ENCODE data around the gene GABRB3. TPM values are rescaled to one million over a fixed set of nuclear protein-coding genes. Genes with fewer than 3 reads are reported as not detected.

The GABRB3 gene
- total and polyA plus RNA-seq, 2 donors (not counting 3 experiments of a cell fraction or from before 2014, with no cell fraction given) = 0.03 TPM; not detected in 1

GRCh38 chr15:26665957-26666791 is 106.7 kb downstream of the GABRB3 start:
- no peak overlapping the region for H3K4me3 ChIP-seq (replicated peaks in 1 of 3; ENCODE audit: insufficient read depth in 1 of 3, low read depth in 1 of 3, low read length in 3 of 3)

More at GRCh38 chr15:26665957-26666791, 106.7 kb downstream of the GABRB3 start:
- TF ChIP-seq FOS (IDR thresholded peaks at IDR 0.05; ENCODE audit: borderline replicate concordance, insufficient read depth, low read length) (no peak), GATA2 (IDR thresholded peaks at IDR 0.05; ENCODE audit: insufficient read depth, insufficient read length, low read depth, low read length) (no peak), MYC (IDR thresholded peaks at IDR 0.05; ENCODE audit: low read depth, low read length) (no peak), CTCF (IDR thresholded peaks at IDR 0.05; ENCODE audit: extremely low read depth in 1 of 2, insufficient read depth in 1 of 2, low read depth in 1 of 2, low read length in 2 of 2) (no peak), JUN (IDR thresholded peaks at IDR 0.05; ENCODE audit: borderline replicate concordance, insufficient read depth, insufficient read length, low read depth) (no peak), POLR2A (IDR thresholded peaks at IDR 0.05; ENCODE audit: low read depth, low read length) (no peak), POLR2AphosphoS5 (IDR thresholded peaks at IDR 0.05; ENCODE audit: insufficient read depth, low read depth, low read length) (no peak)
- no peak overlapping the region for H2AFZ ChIP-seq (ENCODE audit: low read depth, low read length)
- H3K9me3 ChIP-seq (replicated peaks; ENCODE audit: control insufficient read depth, insufficient read depth, low read length) = peaks cover 4% of the 10 kb centered on the region
- DNase-seq (ENCODE audit: low read depth, low spot score) (no peak), FAIRE-seq (no peak)
- H3K4me1 ChIP-seq (ENCODE audit: control insufficient read depth, extremely low read depth, insufficient read depth, low read length) = no peaks in the 10 kb centered on the region
- dilution Hi-C loops (cut with MboI; ENCODE audit: extremely low pct_ligation_motif_present, low sequenced_read_pairs) (no loop called here), intact Hi-C loops (cut with micrococcal nuclease) (no loop called here)
- no peaks in the 10 kb centered on the region for H3K79me2 ChIP-seq (ENCODE audit: control insufficient read depth, insufficient read depth, low read length)
- no peak overlapping the region for H3K4me2 ChIP-seq (ENCODE audit: insufficient read depth, low read length)
- BruUV-seq (replicated peaks) = no TSS peak
- no peaks in the 10 kb centered on the region for H4K20me1 ChIP-seq (replicated peaks; ENCODE audit: control insufficient read depth, extremely low read depth, insufficient read depth, low read length)
- H3K9me1 ChIP-seq (replicated peaks; ENCODE audit: control insufficient read depth, extremely low read depth, insufficient read depth, low read length) = no peaks in the 10 kb centered on the region
- H3K9ac ChIP-seq (replicated peaks; ENCODE audit: extremely low read depth, insufficient read depth, low read length) = no peak overlapping the region
- H3K27me3 ChIP-seq (ENCODE audit: control insufficient read depth in 2 of 2, insufficient read depth in 2 of 2, low read length in 2 of 2) = no peaks in the 10 kb centered on the region
- no peaks in the 10 kb centered on the region for H3K36me3 ChIP-seq (ENCODE audit: control insufficient read depth in 2 of 2, extremely low read depth in 1 of 2, insufficient read depth in 2 of 2, low read length in 2 of 2)
- CTCF ChIA-PET = no interaction called here
- POLR2A ChIA-PET = no interaction called here
- H3K27ac ChIP-seq (ENCODE audit: insufficient read depth, low read depth, low read length) = no peak overlapping the region

Data from endothelial cell of umbilical vein (primary cell).